Lower lobe of right lung (tissue), 2 donors: ENCODE data around the gene MOBP. TPM values are rescaled to one million over a fixed set of nuclear protein-coding genes. Genes with fewer than 3 reads are reported as not detected.

Experiments
- ATAC-seq, 2 donors: fragments of 200-7000 bp; cut with Tn5 transposase; one replicate each; pipeline ENCODE4 v1.9.1; 2020 to 2022; ENCODE audit warnings: mild to moderate bottlenecking in 2 of 2, moderate library complexity in 2 of 2
- DNase-seq: peaks from one replicate; pipeline ENCODE4 v3.0.0-alpha.2; 2020
- H3K27ac ChIP-seq: fragments of 200-600 bp; one replicate; pipeline ENCODE4 v1.8.0; 2022
- H3K27me3 ChIP-seq: fragments of 200-600 bp; one replicate; pipeline ENCODE4 v1.8.0; 2022; ENCODE audit warnings: low read depth
- H3K36me3 ChIP-seq: fragments of 200-600 bp; one replicate; pipeline ENCODE4 v1.8.0; 2022; ENCODE audit warnings: mild to moderate bottlenecking
- H3K4me1 ChIP-seq: fragments of 200-600 bp; one replicate; pipeline ENCODE4 v1.8.0; 2022
- H3K4me3 ChIP-seq: fragments of 200-600 bp; one replicate; pipeline ENCODE4 v1.8.0; 2022; ENCODE audit warnings: mild to moderate bottlenecking
- H3K9me3 ChIP-seq: fragments of 200-600 bp; one replicate; pipeline ENCODE4 v1.8.0; 2022
- intact Hi-C: fragments of 100-400 bp; cut with DNase I; formaldehyde crosslinking; loops from one replicate; pipeline ENCODE4 v1.11.0; 2022
- total RNA-seq: library from RNA; stranded (reverse); fragmentation: NEBNext Ultra II Directional; extraction: Animal tissue kit (Norgen Biotek cat#: 25700); gene quantifications from one replicate; pipeline ENCODE4 v1.2.1, GENCODE V29; 2021
- TF ChIP-seq, protein P1 (sequence below): fragments of 200-600 bp; IDR thresholded peaks from one replicate; pipeline ENCODE4 v1.8.0; 2022; ENCODE audit warnings: antibody characterized with exemption, mild to moderate bottlenecking
- donor health status: DM: no; HTN: yes; CAD: no; lungs with severe emphysema.

MOBP gene
- total RNA-seq, 1 donor from 2014 or later = 0.18 TPM

DNA sequence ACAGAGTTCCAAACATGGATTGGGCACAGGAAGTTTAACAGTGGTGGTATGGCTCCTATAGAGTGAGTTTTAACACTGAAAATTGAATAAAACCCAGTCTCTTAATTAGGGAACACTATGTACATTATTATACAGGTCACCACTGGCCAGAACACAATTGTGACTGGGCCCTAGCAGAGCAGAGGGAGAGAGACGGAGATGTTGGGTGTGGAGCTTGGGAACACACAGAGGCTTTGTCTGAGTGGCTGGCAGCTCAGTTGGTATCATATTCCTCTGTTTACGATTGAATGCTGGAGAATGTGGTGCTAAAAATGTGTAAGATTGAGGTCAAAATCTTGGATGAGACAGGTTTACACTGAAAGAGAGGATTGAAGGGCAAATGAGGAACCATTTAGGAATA, 6.8 kb upstream of the MOBP start:
- intact Hi-C loops = no loop called here
- ATAC-seq = no peak
- H3K4me3 ChIP-seq = no peak overlapping the region
- TF ChIP-seq, protein P1, sequence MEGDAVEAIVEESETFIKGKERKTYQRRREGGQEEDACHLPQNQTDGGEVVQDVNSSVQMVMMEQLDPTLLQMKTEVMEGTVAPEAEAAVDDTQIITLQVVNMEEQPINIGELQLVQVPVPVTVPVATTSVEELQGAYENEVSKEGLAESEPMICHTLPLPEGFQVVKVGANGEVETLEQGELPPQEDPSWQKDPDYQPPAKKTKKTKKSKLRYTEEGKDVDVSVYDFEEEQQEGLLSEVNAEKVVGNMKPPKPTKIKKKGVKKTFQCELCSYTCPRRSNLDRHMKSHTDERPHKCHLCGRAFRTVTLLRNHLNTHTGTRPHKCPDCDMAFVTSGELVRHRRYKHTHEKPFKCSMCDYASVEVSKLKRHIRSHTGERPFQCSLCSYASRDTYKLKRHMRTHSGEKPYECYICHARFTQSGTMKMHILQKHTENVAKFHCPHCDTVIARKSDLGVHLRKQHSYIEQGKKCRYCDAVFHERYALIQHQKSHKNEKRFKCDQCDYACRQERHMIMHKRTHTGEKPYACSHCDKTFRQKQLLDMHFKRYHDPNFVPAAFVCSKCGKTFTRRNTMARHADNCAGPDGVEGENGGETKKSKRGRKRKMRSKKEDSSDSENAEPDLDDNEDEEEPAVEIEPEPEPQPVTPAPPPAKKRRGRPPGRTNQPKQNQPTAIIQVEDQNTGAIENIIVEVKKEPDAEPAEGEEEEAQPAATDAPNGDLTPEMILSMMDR = no peak
- H3K9me3 ChIP-seq = no peaks in the 10 kb centered on the region
- H3K4me1 ChIP-seq = no peaks in the 10 kb centered on the region
- H3K27me3 ChIP-seq = peaks cover 6% of the 10 kb centered on the region
- H3K27ac ChIP-seq = no peak overlapping the region
- no peak for DNase-seq
- no peaks in the 10 kb centered on the region for H3K36me3 ChIP-seq

DNA sequence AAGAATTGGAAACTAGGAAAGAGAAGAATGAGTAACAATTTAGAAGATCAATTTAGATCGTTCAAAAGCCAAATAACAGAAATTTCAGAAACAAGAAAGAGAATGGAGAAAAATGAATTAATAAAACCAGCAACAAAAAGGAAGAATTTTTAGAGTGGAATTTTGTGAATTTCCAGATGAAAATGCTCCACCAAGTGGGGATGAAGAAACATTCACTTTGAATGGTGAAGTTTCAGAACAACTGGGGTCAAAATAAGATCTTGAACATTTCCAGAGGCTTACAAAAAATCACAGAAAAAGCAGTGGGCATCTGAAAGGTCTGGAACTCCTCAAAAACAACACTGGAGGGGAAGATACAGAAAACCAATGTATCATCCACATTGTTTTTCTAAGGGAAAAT, 4.2 kb upstream of the MOBP start:
- intact Hi-C loops = no loop called here
- TF ChIP-seq, protein P1 = no peak
- no peak for DNase-seq
- Histone ChIP-seq H3K9me3 (no peaks in the 10 kb centered on the region), H3K4me1 (no peaks in the 10 kb centered on the region), H3K27me3 (peaks cover 6% of the 10 kb centered on the region), H3K27ac (no peak overlapping the region), H3K4me3 (no peak overlapping the region), H3K36me3 (no peaks in the 10 kb centered on the region)
- no peak for ATAC-seq

DNA sequence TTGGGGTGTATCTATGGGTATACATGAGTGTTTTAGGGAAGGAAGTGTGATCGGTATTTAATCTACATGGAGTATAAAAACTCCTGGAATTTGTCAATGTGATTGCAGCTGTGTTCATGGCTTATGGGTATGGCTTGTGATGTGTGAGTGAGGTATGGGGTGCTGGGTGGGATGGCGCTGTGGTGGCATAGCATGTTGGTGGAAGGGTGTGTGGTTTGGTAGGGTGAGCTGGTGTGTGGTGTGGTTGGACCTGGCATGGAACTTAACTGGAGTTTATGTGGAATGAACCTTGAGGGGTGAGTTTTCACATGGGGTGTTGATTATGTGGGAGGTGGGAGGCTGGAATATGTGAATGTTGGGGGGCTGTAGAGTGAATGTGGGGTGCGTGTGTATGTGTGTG, 492 bp upstream of the MOBP start:
- intact Hi-C loops = no loop called here
- no peaks in the 10 kb centered on the region for H3K27me3 ChIP-seq
- no peaks in the 10 kb centered on the region for H3K4me1 ChIP-seq
- DNase-seq (no peak), ATAC-seq (no peak)
- no peak overlapping the region for H3K4me3 ChIP-seq
- H3K27ac ChIP-seq = no peak overlapping the region
- H3K9me3 ChIP-seq = no peaks in the 10 kb centered on the region
- no peaks in the 10 kb centered on the region for H3K36me3 ChIP-seq
- TF ChIP-seq, protein P1 = no peak

GRCh38 chr3:39468108-39468436, 592 bp downstream of the MOBP start:
- TF ChIP-seq, protein P1 = no peak
- no peak for ATAC-seq
- no peak for DNase-seq

DNA sequence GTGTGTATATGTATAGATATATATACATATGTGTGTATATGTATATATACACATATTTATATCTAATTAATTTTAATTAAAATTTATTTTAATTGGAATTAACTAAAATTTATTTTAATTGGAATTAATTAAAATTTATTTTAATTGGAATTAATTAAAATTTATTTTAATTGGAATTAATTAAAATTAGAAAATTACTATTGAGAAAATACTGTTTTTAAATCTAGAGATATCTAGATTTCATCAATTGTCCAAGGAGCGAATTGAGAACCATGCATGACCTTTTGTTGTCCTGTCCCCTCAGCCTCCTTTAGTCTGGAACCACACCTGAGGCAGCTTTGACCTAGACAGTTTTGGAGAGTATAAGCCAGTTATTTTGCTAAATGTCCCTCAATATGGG, 1.8 kb downstream of the MOBP start:
- DNase-seq = no peak
- no peaks in the 10 kb centered on the region for H3K9me3 ChIP-seq
- intact Hi-C loops = no loop called here
- no peaks in the 10 kb centered on the region for H3K4me1 ChIP-seq
- TF ChIP-seq, protein P1 = no peak
- no peak overlapping the region for H3K4me3 ChIP-seq
- H3K27me3 ChIP-seq = no peaks in the 10 kb centered on the region
- ATAC-seq = no peak
- no peak overlapping the region for H3K27ac ChIP-seq
- no peaks in the 10 kb centered on the region for H3K36me3 ChIP-seq

More at GRCh38 chr3:39468108-39468436, 592 bp downstream of the MOBP start:
- no peaks in the 10 kb centered on the region for H3K4me1 ChIP-seq
- no peak overlapping the region for H3K4me3 ChIP-seq
- no peaks in the 10 kb centered on the region for H3K27me3 ChIP-seq
- intact Hi-C loops = no loop called here
- no peaks in the 10 kb centered on the region for H3K36me3 ChIP-seq
- H3K27ac ChIP-seq = no peak overlapping the region
- no peaks in the 10 kb centered on the region for H3K9me3 ChIP-seq

DNA sequence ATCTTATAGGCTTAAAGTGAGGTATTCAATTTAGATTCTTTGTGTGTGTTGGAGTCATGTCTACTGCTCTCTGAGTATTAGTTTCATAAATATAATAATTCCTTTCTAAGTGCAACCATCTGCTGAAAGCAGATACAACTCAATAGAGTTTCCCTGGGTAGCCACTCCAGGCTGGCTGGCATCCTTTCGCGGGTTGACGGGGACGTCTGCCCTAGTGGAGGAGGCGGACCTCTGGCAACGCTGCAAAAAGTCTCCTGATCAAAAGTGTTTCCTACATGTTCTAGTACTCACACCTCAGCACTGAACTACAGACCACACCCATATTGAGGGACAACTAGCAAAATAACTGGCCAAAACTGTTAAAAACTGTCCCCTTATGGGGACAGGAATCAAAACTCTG, 2.5 kb downstream of the MOBP start:
- DNase-seq (no peak), ATAC-seq (no peak)
- intact Hi-C loops = no loop called here
- no peak overlapping the region for H3K4me3 ChIP-seq
- no peaks in the 10 kb centered on the region for H3K27me3 ChIP-seq
- H3K9me3 ChIP-seq = no peaks in the 10 kb centered on the region
- H3K36me3 ChIP-seq = no peaks in the 10 kb centered on the region
- TF ChIP-seq, protein P1 = no peak
- no peak overlapping the region for H3K27ac ChIP-seq
- no peaks in the 10 kb centered on the region for H3K4me1 ChIP-seq
